Bone marrow (tissue), 2 donors: ENCODE data around the gene SEL1L2.

Experiments
- DNase-seq, 2 donors: peaks; one replicate each; lab custom pipeline; 2025; lab: John Stamatoyannopoulos, UW

Gene SEL1L2

DNA sequence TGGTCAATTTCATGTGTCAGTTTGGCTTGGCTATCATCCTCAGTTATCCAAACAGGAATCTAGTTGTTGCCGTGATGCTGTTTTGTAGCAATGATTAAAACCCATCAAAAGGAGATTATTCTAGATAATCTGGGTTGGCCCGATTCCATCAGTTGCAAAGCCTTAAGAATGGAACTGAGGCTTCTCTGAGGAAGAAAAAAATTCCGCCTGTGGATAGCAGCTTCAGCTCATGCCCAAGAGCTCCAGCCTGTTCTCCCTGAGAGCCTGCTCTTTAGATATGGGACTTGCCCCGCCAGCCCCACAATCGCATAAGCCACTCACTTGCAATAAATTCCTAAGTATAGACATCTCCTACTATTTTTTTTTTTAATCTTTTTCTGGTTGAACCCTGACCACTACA is 61.5 kb downstream of the SEL1L2 start:
- DNase-seq, result no peak

DNA sequence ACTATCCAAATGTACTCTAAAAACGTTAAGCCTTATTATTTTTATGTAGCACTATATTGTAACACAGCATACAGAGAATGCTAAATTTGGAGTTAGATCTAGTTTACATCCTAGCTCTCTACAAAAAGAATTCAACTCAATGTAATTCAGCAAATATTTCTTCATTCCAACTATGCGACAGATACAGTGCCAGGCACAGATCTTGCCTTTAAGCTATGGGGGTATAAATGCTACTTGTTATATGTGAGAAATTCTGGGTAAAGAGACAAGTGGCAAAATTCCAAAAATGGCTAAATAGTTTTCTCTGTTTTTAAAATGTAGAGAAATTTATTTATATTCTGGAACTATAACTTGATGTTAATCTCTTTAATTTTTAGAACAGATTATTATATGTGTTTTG is 63.2 kb downstream of the SEL1L2 start:
- DNase-seq, result no peak

GRCh38 chr20:13922241-13922640 is 68.2 kb downstream of the SEL1L2 start:
- DNase-seq, result no peak

DNA sequence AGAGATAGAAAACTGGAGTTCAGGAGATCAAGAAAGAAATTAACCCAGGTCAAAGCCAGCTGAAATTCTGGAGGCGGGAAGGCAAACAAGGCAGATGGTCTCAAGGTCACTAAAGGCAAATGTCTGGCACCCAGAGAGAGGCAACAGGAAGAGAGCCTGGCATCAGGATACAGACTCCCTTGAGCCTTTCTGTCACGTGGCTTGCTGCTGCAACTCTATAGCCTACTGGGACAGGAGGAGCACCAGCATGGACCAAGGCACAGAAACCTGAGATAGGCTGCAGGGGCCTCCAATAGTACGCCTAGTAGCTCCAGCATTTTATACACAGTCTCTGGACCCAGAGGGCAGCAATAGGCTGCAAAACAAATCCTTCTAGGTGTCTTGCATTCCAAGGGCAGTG is 75.1 kb downstream of the SEL1L2 start:
- DNase-seq, result no peak

- DNase-seq, result no peak
Measured at GRCh38 chr20:13913572-13913971, 76.8 kb downstream of the SEL1L2 start.

DNA sequence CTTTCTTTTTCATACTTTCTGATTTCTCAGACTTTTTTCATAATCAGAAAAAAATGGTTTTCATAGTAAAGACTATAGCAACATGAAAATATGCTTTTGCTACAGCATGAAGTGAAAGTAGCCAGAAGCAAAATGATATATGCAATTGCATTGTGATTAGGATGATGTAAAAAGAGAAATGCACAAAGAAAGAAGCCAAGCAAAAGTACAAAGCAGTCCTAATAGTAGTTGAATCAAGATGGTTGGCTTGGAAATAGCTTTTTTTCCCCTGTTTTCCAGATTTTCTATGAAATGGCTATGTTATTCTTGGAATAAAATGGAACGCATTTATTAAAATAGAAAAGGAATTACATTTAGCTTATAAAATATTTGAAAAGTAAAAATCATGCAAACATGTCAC is 77.3 kb downstream of the SEL1L2 start:
- no peak for DNase-seq

DNA sequence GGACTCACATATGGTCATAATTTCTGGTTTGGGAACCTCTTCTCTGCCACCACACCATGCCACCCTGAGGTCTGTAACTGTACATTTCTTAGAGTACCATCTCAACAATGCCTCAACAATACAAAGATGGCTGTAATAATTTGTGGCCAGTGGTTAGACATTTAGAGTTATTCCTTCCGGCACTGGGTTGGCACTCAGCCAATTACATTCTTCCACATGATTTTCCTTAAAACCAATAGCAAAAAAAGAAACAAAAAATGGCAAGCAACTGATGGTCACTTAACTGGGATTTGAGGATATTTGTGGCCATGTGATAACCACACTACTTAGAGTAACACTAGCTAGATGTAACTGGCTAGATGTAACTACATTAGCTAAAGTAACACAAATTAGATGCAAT is 79.9 kb downstream of the SEL1L2 start:
- no peak for DNase-seq

DNA sequence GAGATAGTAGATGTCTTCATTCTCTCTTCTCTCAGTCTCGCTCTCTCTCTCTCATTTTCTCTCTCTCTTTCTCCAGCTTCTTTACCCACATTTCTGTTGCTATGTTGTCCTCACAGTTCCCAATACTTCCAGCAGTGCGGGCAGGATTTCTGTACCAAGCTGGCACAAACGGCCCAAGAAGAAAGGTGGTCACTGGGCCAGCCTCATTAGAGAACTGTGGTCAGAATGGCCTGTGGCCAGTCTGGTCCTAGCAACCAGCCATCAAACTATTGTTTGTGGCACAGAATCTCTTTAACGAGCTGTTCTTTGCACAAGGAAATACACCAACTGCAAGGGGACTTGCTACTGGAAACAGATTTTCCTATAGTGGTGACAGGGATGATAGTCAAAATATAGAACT is 81.3 kb downstream of the SEL1L2 start:
- no peak for DNase-seq

GRCh38 chr20:13904766-13905165 is 85.6 kb downstream of the SEL1L2 start:
- no peak for DNase-seq

DNA sequence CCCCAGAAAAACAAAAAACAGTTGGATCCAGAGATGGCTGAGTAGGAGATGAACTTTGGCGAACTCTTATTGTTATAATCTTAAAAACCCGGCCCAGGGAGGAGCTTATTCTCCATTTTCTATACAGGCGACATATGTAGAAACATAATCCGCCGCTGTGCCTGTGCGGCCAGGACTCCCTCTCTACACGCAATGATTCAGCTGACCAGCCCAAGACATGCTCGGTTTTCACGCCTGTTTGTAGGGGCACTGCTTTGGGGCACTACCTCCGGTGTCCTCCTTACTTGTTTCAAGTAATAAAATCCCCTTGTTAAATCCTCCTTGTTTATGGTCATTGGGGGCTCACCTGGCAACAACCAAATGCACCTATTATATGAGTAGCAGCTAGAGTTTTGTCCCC is 89.9 kb downstream of the SEL1L2 start:
- DNase-seq, result no peak

DNA sequence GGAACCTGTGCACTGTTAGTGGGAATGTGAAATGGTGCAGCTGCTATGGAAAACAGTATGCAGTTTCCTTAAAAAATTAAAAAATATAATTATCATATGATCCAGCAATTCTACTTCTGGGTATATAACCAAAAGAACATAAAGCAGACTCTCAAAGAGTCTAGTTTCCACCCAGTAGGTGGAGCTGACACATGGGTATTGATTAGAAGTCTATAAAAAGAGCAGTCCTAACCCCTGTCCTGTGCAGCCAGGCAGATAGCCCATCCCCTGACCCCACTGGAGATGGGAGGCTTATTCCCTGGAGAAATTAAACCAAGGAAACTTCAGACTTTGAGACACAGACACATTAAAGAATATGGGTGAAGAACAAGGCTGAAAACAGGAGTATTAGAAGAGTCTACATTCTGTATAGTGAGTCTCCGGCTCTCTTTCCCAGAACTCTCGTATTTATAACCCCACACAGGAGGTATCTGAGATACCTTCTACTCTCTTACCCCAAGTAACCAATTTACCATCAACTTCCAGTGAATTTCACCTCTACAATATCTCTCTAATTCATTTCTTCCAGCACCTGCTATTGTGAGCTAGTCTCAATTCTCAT is 92.3 kb downstream of the SEL1L2 start:
- no peak for DNase-seq

DNA sequence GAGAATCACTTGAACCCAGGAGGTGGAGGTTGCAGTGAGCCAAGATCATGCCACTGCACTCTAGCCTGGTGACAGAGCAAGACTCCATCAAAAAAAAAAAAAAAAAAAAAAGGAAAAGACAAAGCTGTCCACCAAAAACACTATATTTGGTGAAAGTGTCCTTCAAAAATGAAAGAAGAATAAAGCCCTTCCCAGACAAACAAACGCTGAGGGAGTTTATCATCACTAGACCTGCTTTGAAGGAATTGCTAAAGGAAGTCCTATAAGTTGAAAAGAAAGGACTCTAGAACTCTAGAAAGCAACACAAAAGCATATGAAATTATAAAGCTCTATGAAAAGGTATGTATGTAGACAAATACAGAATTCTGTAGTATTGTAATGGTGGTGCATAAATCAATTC is 98.8 kb downstream of the SEL1L2 start:
- DNase-seq, result no peak

- DNase-seq, result no peak
Measured at GRCh38 chr20:13884803-13885202, 105.6 kb downstream of the SEL1L2 start.

DNA sequence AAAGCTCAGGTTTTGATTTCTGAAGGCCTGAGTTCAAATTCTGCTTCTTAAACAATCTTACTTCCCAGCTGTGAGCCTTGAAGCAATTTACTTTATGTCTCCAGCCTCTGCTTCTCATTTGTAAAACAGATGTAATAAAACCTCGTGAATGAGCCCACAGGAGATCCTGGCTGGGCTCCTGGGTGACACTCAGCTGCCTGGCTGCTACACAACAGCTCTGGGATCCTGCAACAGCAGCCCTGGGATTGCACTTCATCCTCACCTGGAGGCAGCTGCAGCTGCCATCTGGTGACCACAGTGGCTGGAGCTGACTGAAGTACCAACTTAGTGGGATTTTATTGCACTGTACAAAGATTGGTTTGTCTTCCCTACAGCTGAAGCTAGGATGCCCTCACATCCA is 107.0 kb downstream of the SEL1L2 start:
- no peak for DNase-seq

DNA sequence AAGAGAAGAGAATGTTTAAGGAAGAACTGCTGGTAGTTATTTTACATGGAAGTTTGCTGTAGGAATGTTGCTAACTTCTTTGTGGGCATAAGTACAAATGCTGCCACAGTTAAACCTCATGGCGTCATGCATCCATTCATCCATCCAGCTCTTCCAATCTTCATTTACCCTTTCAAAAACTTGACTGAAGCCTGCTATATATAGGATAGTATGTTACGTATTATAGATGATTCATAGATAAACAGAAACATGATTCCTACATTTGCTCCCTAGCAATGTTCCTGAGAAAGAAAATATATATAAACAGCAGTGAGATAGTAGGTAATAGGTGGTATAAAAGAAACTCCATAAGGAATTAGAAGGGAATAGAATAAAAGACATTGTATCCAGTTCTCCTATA is 111.8 kb downstream of the SEL1L2 start:
- DNase-seq, result no peak

DNA sequence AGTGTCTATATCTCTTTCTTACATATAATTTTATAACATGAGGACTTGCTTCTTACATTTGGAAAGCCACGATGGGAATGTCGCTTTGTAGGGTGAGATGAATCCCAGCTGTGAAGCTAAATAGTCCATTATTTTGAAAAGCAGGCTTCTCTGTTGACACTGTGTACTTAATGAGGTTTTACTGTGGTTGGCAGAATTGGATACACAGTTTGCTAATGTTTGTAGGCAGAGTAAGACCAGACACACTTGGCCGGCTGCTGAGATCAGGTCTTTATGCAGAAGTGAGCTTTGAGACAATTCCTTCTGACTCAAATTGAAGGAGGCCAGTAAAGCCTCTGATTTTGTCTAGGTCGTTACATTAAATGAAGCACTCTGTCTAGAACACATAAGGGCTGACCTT is 112.6 kb downstream of the SEL1L2 start:
- DNase-seq, result no peak

- DNase-seq, result no peak
Measured at GRCh38 chr20:13875265-13875811, 115.1 kb downstream of the SEL1L2 start.

DNA sequence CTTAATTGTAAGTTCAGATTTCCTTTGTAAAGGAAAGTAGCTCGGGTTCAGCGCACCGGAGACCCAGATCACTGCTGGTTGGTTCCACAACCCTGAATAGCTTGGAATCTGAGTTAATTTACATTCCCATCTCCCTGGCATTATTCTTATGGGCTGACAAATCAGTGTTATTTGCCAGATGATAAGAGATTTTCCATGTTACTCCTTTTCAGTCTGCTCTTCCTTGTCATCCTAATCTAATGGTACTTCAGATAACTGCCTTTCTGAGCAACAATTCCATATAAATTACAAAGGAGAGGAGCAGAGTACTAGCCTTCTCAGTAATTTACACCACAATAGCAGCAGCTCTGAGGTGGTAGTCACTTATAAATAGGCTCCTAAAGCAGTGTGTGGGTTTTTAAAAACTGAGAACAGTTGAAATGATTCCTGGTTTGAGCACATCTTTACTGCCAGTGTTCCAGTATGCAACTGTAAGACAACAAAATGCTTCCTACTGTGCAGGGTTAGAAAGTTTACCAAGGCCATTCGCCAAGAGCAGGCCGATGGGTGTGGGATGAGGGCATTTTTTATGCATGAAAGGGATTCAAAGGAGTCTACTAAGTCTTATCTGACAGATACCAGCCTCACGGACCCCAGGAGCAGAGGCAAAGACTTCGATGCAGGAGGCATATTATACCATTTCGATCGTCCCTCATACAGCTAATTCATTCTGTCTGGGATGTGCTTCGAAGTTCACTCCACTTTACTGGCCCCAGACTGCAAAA is 115.8 kb downstream of the SEL1L2 start:
- DNase-seq, result no peak

DNA sequence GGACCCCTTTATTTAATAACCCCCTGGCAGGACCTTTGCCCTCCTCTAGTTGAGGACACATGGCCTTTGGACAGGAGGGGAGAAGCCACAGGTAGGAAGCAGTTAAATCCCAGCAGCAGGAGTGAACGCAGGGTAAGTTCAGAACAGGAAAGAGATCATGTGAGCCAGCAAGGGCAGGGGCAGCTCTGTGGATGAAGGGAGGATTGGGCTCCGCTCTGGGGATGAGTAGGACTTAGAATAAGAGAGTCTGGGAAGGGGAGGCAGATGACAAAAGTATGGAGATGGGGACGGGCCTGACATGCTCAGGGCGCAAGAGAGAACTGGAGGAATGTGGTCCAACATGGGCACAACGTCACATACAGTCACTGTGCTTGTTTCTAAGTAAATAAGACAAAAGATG is 116.6 kb downstream of the SEL1L2 start:
- DNase-seq, result no peak

GRCh38 chr20:13870170-13870748 is 120.2 kb downstream of the SEL1L2 start:
- DNase-seq, result no peak

DNA sequence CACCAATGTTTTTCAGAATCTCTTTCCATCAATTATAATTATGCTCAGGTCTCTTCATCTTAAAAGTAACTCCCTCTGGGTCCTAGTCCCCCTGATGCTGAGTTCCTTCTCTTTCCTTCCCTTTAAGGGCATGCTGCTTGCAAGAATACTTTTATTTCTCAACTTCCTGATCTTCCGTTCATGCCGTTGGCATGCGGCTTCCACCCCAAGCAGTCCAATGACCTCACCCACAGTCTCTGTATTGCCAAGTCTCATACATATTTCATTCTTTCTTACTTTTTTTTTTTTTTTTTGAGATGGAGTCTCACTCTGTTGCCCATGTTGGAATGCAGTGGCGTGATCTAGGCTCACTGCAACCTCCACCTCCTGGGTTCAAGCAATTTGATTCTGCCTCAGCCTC is 122.1 kb downstream of the SEL1L2 start:
- DNase-seq, result no peak

DNA sequence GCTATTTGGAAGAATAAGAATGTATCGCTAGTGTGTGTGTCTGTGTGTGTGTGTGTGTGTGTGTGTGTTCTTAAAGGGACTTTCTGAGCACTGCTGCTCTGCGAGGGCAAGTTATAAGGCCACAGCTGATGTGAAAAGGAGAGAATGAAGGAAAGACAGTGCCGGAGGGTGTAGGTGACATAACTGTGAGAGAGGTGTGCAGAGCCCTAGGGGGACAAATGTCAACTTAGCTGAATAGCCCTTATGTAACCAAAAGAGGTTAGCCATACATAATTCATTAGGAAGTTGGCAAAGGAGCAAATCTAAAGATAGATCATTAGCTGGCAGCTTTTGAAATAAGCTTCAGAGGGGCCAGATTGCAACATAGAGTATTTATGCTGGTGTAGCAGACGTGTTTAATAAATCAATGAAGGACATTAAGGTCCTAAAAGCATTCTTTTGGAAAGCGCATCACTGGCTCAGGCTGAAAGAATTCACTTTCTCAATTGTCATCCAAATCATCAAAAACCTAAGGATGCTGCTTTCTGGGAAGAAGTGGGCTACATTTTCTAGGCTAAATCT is 124.5 kb downstream of the SEL1L2 start:
- no peak for DNase-seq

GRCh38 chr20:13865156-13865555 is 125.3 kb downstream of the SEL1L2 start:
- DNase-seq, result no peak
